Hepatocyte (in vitro differentiated cells): Measurements from ENCODE around the gene CYBA.

Experiments used
- CTCF ChIP-seq: fragments of 200-600 bp; sonication (generic); IDR thresholded peaks from 2 replicates; pipeline ENCODE4 v1.5.1; 2016; ENCODE audit warnings: antibody characterized with exemption, mild to moderate bottlenecking; ENCODE audit not compliant: poor library complexity
- EZH2 ChIP-seq: fragments of 200-600 bp; sonication (generic); IDR thresholded peaks from 2 replicates; pipeline ENCODE4 v1.6.1; 2016; ENCODE audit warnings: antibody characterized with exemption, mild to moderate bottlenecking, borderline replicate concordance
- EZH2phosphoT487 ChIP-seq: fragments of 200-600 bp; sonication (generic); IDR thresholded peaks from one replicate; pipeline ENCODE4 v1.6.1; 2018; ENCODE audit warnings: antibody characterized with exemption, mild to moderate bottlenecking, low read depth, moderate library complexity; ENCODE audit not compliant: unreplicated experiment, severe bottlenecking

- TF ChIP-seq CTCF (peak; percentile 10), EZH2phosphoT487 (no peak), EZH2 (no peak)
Observed at GRCh38 chr16:88672776-88673175, 21.9 kb upstream of the CYBA start.
